Activated CD8-positive, alpha-beta memory T cell treated with anti-CD3 and anti-CD28 coated beads for 36 hours (primary cell): ENCODE results near the gene MKLN1. TPM values are rescaled to one million over a fixed set of nuclear protein-coding genes. Genes with fewer than 3 reads are reported as not detected.
"Not testable (repeated sequence)": the region's sequence is repeated elsewhere in the genome, so short reads cannot be mapped to it uniquely, and the experiment has no call there.

Experiments used
- CTCF ChIA-PET: fragments of 350-600 bp; sonication (Branson Sonifier 250); formaldehyde crosslinking; loops from one replicate; lab custom pipeline; 2021; ENCODE audit warnings: antibody characterized with exemption; lab: Charles Lee
- POLR2A ChIA-PET: fragments of 350-600 bp; sonication (Branson Sonifier 250); formaldehyde crosslinking; loops from one replicate; lab custom pipeline; 2021; ENCODE audit warnings: antibody characterized with exemption; lab: Charles Lee
- total RNA-seq, 2 experiments: library from RNA; stranded (reverse); gene quantifications; one replicate each; pipeline ENCODE4 v1.2.3, GENCODE V29; 2021

Gene MKLN1
- total RNA-seq, 2 experiments from 2014 or later: 31.3 to 33.6 TPM

DNA sequence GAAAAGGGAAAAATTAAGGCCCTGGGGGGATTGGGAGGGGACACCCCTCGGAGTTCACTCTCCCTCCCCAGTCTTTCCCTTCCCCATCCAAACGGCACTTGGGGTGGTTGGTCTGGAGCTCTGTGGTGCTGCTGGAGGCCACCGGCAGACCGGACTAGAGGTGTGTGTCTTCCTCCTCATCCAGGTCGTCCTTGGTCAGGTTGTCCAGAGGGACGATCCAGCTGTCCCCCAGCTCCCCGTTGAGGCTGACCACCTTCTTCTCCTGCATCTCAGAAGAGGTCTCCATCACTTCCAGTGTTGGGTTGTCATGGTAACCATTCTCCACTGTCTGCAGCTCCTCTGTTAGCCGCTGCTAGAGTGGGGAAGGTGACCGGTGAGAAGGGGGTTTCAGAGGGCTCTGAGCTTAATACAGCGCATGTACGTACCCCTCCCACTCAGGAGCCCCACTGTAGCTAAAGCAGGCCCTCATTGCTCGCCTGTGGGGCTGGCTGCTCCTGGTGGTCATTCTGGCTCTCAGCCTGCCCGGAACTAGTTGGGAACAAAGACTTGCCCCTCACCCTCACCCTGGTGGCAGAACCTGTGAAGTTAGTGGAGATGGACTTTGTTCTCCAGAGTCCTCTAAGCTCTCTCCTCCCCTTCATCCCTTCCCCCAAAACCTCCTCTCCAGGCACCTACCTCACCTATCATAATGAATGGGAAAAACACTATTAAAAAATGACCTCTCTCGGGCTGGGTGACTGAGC, 176.7 kb downstream of the MKLN1 start:
- ChIA-PET CTCF (interaction anchor here (1.6 to 2.7 kb wide), 2 partner anchors 9 to 43 kb away, joined by 4 to 17 read pairs; no protein-coding TSS in a partner anchor), POLR2A (no interaction called here)

DNA sequence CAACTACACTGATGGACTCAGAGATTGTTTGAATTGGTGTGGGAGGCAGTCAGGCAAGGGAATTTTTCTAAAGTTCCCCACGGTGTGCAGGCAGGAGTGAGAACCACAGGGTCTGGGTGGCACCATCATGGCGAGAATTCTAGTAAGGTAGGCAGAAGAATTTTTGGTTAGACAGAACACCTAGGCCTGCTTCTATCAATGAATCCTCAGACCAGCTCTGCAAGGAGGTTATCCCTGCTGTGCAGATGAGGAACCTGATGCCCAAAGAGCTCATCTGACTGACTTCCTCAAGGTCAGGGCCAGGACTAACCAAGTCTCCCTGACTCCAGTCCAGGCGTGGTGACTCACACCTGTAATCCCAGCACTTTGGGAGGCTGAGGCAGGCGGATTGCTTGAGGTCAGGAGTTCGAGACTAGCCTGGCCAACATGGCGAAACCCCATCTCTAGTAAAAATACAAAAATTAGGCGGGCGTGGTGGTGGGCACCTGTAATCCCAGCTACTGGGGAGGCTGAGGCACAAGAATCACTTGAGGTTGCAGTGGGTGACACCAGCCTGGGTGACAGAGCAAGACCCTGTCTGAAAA, 177.5 kb downstream of the MKLN1 start:
- CTCF ChIA-PET: interaction anchor here (1.6 kb wide), 1 partner anchor 42 kb away, joined by 4 read pairs; no protein-coding TSS in a partner anchor
- POLR2A ChIA-PET: not testable (repeated sequence)

DNA sequence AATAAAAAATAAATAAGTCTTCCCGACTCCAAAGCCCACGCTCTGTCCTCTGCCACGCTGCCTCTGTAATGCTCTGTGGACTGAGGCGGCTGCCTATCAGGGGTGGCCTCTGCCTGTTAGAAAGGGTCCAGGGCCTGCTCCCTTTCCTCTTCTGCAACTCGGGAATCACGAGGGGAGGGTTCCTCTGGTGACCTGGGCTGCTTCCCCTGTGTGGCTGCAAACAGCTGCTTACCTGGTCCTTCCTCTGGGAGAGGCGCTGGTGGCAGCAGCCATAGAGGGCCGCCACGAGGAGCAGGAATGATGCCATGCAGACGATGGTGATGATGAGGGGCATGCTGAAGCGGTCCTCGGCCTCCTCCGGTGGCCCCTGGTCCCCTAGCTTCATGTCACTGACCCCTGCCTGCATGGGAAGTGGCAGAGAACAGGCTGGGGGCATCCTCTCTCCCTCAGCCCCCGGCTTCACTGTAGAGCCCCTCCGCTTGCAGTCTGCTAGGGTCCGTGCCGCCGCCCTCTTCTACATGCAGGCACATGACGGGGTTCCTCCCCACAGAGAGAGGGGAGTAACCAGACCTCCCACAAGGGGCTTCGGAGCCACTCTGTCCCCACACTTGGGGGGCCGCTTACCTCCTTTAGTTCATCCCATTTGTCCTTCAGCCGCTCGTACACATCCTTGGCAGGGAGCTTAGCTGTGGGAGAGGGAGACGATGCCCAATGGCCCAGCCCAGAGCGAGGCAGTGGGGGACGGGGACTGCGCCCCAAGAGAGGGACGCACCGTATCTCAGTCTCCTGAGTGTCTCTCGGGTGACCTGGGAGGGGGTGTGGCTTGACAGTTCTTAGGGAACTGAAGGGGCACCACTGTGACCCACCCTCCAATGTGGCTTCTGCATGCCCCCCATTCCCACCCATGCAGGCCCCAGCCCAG, 178.2 kb downstream of the MKLN1 start:
- ChIA-PET CTCF (interaction anchor here (0.5 to 1.9 kb wide), 3 partner anchors 16 to 180 kb away, joined by 3 to 7 read pairs (median 4); no protein-coding TSS in a partner anchor), POLR2A (no interaction called here)

DNA sequence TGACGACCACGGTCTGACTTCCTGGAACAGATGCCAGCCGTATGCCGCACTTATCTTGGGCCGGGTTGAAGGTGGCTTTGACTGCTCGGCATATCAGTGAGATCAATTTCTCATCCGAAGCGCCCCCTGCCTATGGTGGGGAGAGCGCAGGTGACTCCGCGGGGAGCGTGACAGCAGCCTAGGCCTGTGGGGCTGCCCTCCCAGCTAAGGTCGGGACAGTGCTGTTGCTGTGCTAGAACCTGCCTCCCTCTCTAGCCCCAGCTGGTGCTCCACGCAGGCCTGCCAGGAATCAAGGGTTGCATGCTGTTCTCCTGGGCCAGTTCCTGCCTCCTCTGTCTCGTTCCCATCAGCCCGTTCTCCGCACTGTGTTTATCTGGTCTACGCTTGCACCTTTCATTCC, 178.9 kb downstream of the MKLN1 start:
- ChIA-PET CTCF (interaction anchor here (0.5 to 1.9 kb wide), 5 partner anchors 16 to 181 kb away, joined by 3 to 7 read pairs (median 3); no protein-coding TSS in a partner anchor), POLR2A (no interaction called here)

DNA sequence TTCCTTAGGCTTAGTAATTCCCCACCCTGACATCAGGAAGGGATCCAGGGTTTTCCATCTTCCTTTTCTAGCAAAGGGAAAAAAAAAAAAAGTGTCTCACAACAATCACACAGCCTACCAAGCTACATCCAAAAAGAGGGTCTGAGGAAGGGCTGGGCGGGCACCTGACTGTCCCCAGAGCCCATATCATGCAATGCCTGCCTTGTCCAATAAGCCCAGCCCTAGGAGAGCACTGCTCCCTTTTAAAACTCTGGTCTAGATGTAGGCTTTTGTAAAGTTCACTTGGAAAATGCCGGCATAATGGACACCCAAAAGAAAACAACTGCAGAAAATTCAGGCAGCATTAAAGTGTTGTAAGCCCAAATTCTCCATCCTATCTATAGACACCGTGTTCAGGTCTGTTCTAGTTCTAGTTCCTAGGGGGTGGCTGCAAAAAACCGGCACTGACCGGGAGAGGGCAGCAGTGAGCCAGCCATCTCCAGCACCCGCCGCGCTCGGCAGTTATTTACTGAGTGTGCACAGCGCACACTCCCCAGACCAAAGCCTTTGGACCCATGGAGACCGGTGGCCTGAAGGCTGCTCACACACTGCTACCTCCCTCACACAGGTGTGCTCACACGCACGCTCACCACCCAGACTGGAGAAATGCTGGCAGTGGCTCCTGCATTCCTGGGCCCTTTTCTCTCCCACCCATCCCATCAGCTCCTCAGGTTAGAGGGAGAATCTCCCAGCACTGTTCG, 180.1 kb downstream of the MKLN1 start:
- ChIA-PET POLR2A (no interaction called here), CTCF (interaction anchor here (0.6 to 1.9 kb wide), 8 partner anchors 11 to 883 kb away, joined by 3 to 7 read pairs (median 3); no protein-coding TSS in a partner anchor)

DNA sequence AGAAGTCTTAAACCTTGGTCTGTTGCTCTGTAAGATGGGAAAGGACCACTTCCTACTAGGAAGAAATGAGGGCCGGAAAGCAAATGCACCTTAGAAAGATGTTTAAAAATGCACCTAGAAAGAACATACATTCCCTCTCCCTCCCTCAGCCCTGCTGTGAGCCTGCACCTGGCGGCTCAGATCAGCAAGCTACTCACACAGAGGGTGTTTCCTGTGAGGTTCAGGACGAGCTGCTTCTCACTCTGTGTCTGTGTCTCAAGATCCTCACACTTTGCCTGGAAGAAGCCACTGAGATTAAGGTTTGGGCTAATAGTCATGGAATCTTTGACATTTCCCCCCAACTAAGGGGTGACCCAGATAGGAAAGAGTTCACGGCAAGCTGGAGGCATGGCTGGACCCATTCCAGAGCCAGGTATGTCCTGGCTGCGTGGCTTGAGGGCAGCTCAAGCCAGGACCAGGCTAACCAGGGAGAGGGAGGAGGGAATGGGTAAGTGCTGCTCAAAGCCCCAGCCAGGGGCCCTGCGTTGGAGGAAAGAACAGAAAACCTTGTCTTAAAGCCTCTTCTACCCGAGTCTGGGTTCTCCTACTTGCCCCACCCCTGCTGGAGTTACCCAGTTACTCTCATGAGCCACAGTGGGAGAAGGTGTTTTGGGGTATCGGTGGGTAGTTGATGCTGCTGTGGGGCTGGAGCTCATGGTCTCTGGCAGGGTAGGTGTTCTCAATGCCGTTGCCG, 181.2 kb downstream of the MKLN1 start:
- POLR2A ChIA-PET: no interaction called here
- CTCF ChIA-PET: interaction anchor here (1.0 to 1.7 kb wide), 3 partner anchors 11 to 147 kb away, joined by 3 to 7 read pairs (median 3); no protein-coding TSS in a partner anchor

DNA sequence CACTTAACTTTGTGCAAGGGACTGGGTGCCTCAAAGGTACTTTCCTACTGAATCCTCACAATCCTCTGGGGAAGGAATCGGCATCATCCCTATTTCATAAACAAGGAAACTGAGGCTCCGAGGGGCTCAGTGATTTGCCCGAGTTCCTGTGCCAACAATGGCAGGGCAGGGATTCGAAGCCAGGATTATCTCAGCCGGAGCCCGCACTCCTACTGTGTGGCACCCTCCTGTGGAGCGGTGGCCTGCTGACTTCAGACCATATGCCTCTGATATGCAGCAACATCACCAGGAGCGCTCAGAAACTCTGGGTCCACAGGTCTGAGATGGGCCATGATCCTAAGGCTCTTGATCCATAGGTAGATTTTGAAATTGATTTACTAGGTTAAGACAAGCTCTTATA, 182.1 kb downstream of the MKLN1 start:
- ChIA-PET CTCF (no interaction called here), POLR2A (interaction anchor here (0.7 kb wide), 1 partner anchor 183 kb away, joined by 10 read pairs; no protein-coding TSS in a partner anchor)

DNA sequence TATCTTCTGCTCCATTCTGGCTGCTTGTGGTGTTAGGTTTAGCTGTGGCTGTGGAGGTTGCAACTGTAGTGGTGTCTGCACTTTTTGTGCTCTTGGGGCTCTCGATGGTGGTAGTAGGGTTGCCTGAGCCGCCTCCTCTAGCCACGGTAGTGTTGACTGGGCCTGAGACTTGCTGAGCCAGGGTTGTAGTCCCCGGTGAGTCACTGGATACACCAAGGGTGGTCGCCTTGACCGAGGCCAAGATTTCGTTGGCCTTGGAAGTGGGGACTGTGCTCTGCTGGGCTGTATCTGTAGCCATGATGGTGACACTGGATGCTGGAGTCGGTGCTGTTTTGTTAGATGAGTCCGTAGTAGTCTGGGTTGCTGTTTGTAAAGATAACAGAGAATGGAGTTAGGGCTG, 183.4 kb downstream of the MKLN1 start:
- POLR2A ChIA-PET: no interaction called here
- CTCF ChIA-PET: interaction anchor here (1.0 to 4.0 kb wide), 3 partner anchors 8 to 143 kb away, joined by 3 to 17 read pairs (median 4); no protein-coding TSS in a partner anchor

DNA sequence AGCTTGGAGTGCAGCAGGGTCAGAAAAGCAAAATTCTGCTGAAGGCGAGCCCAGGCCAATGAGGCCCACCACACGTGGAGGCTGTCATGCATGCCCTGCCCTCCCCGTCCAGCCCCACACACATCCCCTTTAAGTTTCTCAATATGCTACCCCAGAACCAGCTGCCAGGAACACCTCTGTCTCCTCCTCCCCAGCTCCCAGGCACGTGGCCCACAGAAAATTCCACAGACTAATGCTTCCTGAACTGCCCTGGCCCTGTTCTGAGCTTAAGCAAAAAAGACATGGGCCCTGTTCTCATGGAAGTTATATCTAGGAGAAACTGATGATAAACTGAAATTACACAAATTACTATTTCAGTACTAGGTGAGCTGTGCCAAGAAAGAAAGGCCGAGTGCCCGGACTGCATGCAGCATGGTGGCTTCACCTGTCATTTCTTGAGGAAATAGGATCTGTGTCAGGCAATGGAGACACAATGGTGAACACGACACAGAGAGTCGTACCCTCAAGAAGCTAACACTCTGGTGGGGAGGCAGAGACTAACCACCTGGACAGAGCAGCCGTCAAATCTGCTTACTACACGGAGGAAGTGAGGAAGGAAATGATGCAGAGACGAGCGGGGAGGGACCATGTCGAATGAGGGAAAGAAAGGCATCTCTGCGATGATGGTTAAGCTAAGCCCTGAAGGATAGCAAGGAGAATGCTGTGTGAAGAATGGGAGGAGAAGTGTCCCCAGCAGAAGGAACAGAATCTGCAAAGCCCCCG, 184.3 kb downstream of the MKLN1 start:
- POLR2A ChIA-PET: no interaction called here
- CTCF ChIA-PET: interaction anchor here (1.0 to 4.0 kb wide), 5 partner anchors 9 to 145 kb away, joined by 3 to 17 read pairs (median 3); no protein-coding TSS in a partner anchor

DNA sequence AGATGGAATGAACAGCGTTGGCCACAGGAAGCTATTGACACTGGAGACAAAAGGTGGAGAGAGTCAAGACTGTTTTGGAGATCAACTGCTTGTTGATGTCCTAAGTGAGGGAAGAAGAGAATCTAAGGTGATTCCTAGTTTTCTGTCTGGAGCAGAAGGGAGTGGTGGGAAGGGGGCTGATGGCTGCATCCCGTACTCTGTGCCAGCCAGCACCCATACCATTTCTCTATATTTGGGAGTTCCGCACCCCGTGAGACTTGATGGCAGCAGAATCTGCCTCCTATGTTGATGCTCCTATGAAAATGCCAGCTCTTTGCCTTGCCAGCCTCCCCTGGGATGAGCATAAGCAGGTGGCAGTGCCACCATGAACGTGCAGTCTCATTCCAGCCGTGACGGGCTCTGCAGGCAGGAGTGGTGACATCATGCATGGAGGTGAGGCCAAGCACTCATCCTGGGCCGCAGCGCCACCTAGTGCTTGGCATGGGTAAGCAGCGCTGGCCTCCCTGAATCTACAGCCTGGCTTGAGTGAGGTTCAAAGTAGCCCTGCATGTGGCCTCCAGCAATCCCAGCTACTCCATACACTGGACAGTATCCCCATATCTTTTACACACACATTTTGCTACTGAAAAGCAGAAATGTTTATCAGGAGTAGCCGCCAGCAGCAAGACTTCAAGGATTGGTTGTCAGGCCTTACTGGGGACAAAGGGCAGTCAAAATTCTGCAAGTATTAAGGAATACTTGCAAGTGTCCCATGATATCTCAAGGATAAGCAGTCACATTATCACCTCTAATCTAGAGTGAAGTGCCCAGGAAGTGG, 185.8 kb downstream of the MKLN1 start:
- CTCF ChIA-PET: interaction anchor here (0.6 to 4.0 kb wide), 10 partner anchors 9 to 610 kb away, joined by 3 to 17 read pairs (median 3); no protein-coding TSS in a partner anchor

DNA sequence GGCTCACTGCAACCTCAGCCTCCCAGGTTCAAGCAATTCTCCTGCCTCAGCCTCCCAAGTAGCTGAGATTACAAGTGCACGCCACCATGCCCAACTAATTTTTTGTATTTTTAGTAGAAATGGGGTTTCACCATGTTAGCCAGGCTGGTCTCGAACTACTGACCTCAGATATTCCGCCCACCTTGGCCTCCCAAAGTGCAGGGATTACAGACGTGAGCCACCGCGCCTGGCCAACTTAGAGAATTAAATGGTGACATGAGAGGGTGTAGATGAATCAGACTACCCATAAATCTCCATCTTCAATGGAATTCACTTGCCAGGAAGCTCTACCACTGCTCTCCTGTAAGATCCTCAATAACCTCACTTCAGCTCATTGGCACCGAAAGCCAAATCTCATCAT, 187.8 kb downstream of the MKLN1 start:
- POLR2A ChIA-PET, CTCF ChIA-PET: not testable (repeated sequence)

More for the DNA sequence above, 185.8 kb downstream of the MKLN1 start:
- POLR2A ChIA-PET: no interaction called here

DNA sequence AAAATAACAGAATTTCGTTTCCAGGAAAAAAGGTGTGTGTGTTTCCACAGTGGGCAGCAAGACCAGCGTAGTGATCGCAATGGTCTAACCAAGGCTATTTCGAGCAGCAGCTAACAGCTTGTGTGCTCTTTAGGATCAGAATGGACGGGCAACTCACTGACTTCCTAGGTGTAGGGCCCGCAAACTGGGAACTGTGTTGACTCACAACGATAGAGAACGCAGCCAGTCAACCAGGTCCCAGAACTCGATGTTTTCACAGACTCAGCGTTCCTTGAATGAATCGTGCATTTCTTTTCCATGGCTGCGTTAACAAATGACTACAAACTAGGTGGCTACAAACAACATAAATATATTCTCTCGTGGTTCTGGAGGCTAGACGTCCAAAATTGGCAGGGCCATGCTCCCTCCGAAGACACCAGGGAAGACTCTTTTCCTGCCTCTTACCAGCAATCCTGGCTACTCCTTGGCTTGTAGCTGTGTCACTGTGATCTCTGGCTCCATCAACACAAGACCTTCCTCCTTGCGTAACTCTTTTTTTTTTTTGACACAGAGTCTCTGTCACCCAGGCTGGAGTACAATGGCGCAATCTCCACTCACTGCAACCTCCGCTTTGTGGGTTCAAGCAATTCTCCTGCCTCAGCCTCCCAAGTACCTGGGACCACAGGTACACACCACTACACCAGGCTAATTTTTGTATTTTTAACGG, 189.7 kb downstream of the MKLN1 start:
- ChIA-PET POLR2A (no interaction called here), CTCF (no interaction called here)

DNA sequence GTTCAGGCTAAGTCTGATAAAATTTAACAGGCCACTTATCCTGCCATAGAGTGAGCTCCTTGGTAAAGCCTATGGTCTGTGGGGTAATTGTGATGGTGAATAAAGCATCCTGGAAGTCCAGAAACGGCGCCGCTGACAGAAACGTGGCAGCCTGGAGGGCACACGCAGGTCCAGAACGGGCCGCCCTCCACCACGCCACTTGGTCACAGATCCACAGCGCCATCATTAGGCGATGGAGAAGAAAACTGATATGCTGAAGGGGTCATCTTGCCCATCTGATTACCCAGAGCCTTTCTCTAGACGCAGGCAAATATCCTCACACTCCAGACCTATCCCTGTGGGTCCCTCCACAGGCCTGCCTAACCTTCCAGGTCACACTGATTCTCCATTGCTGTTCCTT, 190.9 kb downstream of the MKLN1 start:
- ChIA-PET CTCF (interaction anchor here (1.4 kb wide), 1 partner anchor 11 kb away, joined by 3 read pairs; no protein-coding TSS in a partner anchor), POLR2A (interaction anchor here (0.5 kb wide), 1 partner anchor 94 kb away, joined by 3 read pairs; no protein-coding TSS in a partner anchor)

DNA sequence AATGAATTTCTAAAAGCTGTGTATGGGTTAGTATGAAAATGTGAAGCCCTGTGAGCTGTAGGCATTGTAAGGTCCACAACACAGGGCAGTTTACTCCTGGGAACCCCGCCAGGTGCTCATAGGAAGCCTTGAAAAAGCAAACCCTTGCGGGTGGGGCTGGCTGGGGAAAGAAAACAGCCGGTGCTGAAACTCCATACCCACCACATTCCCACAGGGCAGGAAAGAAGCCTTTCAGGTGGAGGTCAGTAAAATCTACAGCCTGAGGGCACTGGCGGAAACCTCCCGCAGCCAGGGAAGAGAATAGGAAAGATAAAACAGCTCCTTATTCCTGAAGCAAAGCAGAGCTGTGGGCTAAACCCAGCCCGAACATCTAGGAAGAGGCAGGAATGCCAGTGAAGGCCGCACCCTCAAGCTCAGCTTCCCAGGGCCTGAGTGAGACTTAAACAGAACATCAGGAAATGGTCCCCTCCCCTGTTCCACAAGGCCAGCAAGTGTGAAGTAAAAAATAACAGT, 194.0 kb downstream of the MKLN1 start:
- CTCF ChIA-PET: interaction anchor here (0.6 to 1.1 kb wide), 3 partner anchors 15 to 151 kb away, joined by 3 read pairs; no protein-coding TSS in a partner anchor
- POLR2A ChIA-PET: no interaction called here

DNA sequence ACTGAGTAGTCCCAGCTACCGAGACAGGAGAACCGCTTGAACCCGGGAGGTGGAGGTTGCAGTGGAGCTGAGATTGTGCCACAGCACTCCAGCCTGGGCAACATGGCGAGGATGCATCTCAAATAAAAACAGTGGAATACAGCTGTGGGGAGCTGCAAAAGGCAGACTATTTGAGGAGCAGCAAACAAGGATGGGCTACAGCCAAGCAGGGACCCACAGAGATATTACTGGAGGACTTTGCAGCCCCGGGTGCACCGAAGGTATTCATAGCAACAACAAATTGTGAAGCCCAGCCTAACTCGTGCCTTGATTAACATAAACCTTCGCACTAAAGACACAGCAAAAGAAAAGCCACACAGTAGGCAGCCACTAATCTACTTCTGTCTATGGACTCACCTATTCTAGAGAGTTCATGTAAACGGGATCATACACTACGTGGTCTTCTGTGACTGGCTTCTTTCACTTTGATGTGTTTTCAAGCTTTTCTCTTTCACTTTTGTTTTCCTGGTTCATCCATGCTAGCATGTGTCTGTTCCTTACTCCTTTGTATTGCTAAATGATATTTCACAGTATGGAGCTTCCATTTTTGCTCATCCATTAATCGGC, 194.8 kb downstream of the MKLN1 start:
- CTCF ChIA-PET: interaction anchor here (1.0 to 1.1 kb wide), 3 partner anchors 10 to 27 kb away, joined by 3 read pairs; no protein-coding TSS in a partner anchor
- POLR2A ChIA-PET: interaction anchor here (0.6 kb wide), 1 partner anchor 37 kb away, joined by 4 read pairs; no protein-coding TSS in a partner anchor
